Endothelial cell of umbilical vein (primary cell): ENCODE measurements around the gene YWHAE. TPM values are rescaled to one million over a fixed set of nuclear protein-coding genes. Genes with fewer than 3 reads are reported as not detected.

Experiments
- BruUV-seq: library from RNA; stranded (reverse); fragments of 400-500 nt; replicated peaks from 2 replicates; lab custom pipeline; 2021; lab: Mats Ljungman, UMichigan
- CTCF ChIA-PET: fragments of 300-600, 350-600 bp; sonication (Branson Sonifier 250); formaldehyde crosslinking; loops from one replicate; lab custom pipeline; 2021; ENCODE audit warnings: antibody characterized with exemption, inconsistent platforms; lab: Charles Lee
- POLR2A ChIA-PET: fragments of 300-600, 350-600 bp; sonication (Branson Sonifier 250); formaldehyde crosslinking; loops from one replicate; lab custom pipeline; 2021; ENCODE audit warnings: antibody characterized with exemption, inconsistent platforms; lab: Charles Lee
- DNase-seq: peaks from one replicate; pipeline ENCODE4 v3.0.0-alpha.2; 2011; ENCODE audit warnings: low read depth, low spot score
- FAIRE-seq: peaks from 2 replicates; lab custom pipeline; 2011; peaks lifted over from hg19 to GRCh38; lab: Jason Lieb, UNC
- H2AFZ ChIP-seq: 2 replicates; pipeline ENCODE4 v1.6.0; 2012; ENCODE audit warnings: low read depth, low read length, control low read depth, inconsistent platforms
- H3K27ac ChIP-seq: 2 replicates; pipeline ENCODE4 v1.5.1; 2011; ENCODE audit warnings: low read depth, mild to moderate bottlenecking, control low read depth, low read length, moderate library complexity; ENCODE audit not compliant: insufficient read depth
- H3K27me3 ChIP-seq, 2 experiments: 2 replicates each; pipeline versions ENCODE4 v1.6.0 to v1.6.1; 2011; ENCODE audit warnings: low read length in 2 of 2, mixed read lengths in 1 of 2; ENCODE audit not compliant: control insufficient read depth in 2 of 2, insufficient read depth in 2 of 2
- H3K36me3 ChIP-seq, 2 experiments: 2 replicates in 1 of 2; 3 replicates in 1 of 2; pipeline ENCODE4 v1.5.1; 2011; ENCODE audit warnings: low read length in 2 of 2, mild to moderate bottlenecking in 1 of 2, moderate library complexity in 1 of 2; ENCODE audit not compliant: control insufficient read depth in 2 of 2, insufficient read depth in 2 of 2; ENCODE audit errors: extremely low read depth in 1 of 2
- H3K4me1 ChIP-seq: 3 replicates; pipeline ENCODE4 v1.5.1; 2011; ENCODE audit warnings: mild to moderate bottlenecking, low read length; ENCODE audit not compliant: control insufficient read depth, insufficient read depth; ENCODE audit errors: extremely low read depth
- H3K4me2 ChIP-seq: 2 replicates; pipeline ENCODE4 v1.6.1; 2011; ENCODE audit warnings: low read length, control low read depth, mixed read lengths; ENCODE audit not compliant: insufficient read depth
- H3K4me3 ChIP-seq, 3 experiments: fragments of 200-600 bp in 1 of 3; sonication (generic), shearing (Covaris generic) in 1 of 3; replicated peaks in 1 of 3; 2 replicates each; pipeline ENCODE4 v1.5.1; 2011 to 2016; ENCODE audit warnings: control low read depth in 3 of 3, low read length in 3 of 3, mild to moderate bottlenecking in 2 of 3, inconsistent platforms in 1 of 3, low read depth in 1 of 3, moderate library complexity in 1 of 3; ENCODE audit not compliant: insufficient read depth in 1 of 3
- H3K79me2 ChIP-seq: 2 replicates; pipeline ENCODE4 v1.6.0; 2012; ENCODE audit warnings: low read length, inconsistent platforms; ENCODE audit not compliant: control insufficient read depth, insufficient read depth
- H3K9ac ChIP-seq: replicated peaks from 2 replicates; pipeline ENCODE3; 2011; ENCODE audit warnings: low read length, control low read depth; ENCODE audit not compliant: insufficient read depth; ENCODE audit errors: extremely low read depth
- H3K9me1 ChIP-seq: replicated peaks from 3 replicates; pipeline ENCODE4 v1.6.0; 2011; ENCODE audit warnings: mild to moderate bottlenecking, low read length; ENCODE audit not compliant: control insufficient read depth, insufficient read depth; ENCODE audit errors: extremely low read depth
- H3K9me3 ChIP-seq: replicated peaks from 2 replicates; pipeline ENCODE4 v1.5.1; 2012; ENCODE audit warnings: low read length, inconsistent platforms; ENCODE audit not compliant: control insufficient read depth, insufficient read depth
- H4K20me1 ChIP-seq: replicated peaks from 2 replicates; pipeline ENCODE3; 2011; ENCODE audit warnings: mild to moderate bottlenecking, low read length; ENCODE audit not compliant: control insufficient read depth, insufficient read depth; ENCODE audit errors: extremely low read depth
- EZH2 ChIP-seq: IDR thresholded peaks from 2 replicates; pipeline ENCODE4 v1.6.1; 2012; ENCODE audit warnings: borderline replicate concordance, low read depth, mild to moderate bottlenecking, moderate library complexity, low read length, inconsistent platforms; ENCODE audit not compliant: severe bottlenecking
- FOS ChIP-seq: IDR thresholded peaks from 2 replicates; pipeline ENCODE4 v1.6.1; 2011; ENCODE audit warnings: mild to moderate bottlenecking, low read length, moderate library complexity, borderline replicate concordance; ENCODE audit not compliant: insufficient read depth
- GATA2 ChIP-seq: IDR thresholded peaks from 2 replicates; pipeline ENCODE4 v1.7.0; 2011; ENCODE audit warnings: low read depth, mild to moderate bottlenecking, moderate library complexity, mixed read lengths, low read length; ENCODE audit not compliant: insufficient read length, insufficient read depth
- JUN ChIP-seq: IDR thresholded peaks from 2 replicates; pipeline ENCODE4 v1.6.1; 2011; ENCODE audit warnings: borderline replicate concordance, low read depth; ENCODE audit not compliant: insufficient read length, insufficient read depth
- MYC ChIP-seq: IDR thresholded peaks from one replicate; pipeline ENCODE4 v1.6.1; 2011; ENCODE audit warnings: mild to moderate bottlenecking, low read depth, low read length
- POLR2A ChIP-seq: IDR thresholded peaks from 2 replicates; pipeline ENCODE4 v1.6.1; 2012; ENCODE audit warnings: low read depth, mild to moderate bottlenecking, control low read depth, low read length
- POLR2AphosphoS5 ChIP-seq: IDR thresholded peaks from 2 replicates; pipeline ENCODE4 v1.6.1; 2012; ENCODE audit warnings: low read depth, mild to moderate bottlenecking, control low read depth, low read length, moderate library complexity; ENCODE audit not compliant: insufficient read depth
- dilution Hi-C: fragments of 300-500 bp; cut with MboI; formaldehyde crosslinking; loops from one replicate; pipeline ENCODE4 v1.15.0; 2019; ENCODE audit warnings: low sequenced_read_pairs; ENCODE audit not compliant: extremely low pct_ligation_motif_present
- intact Hi-C: fragments of 100-400 bp; cut with micrococcal nuclease; formaldehyde crosslinking; loops from one replicate; pipeline ENCODE4 v1.10.0; 2022
- polyA plus RNA-seq, 4 experiments: library from polyadenylated mRNA; depleted of rRNA in 3 of 4; stranded (reverse) in 3 of 4; unstranded in 1 of 4; fragments of >200 nt; gene quantifications; 2 replicates each; pipeline versions ENCODE4 v1.2.1 to v1.2.3, GENCODE V29; 2011 to 2012; ENCODE audit warnings: missing spikeins in 1 of 4
- total RNA-seq: library from RNA; stranded (reverse); gene quantifications from 2 replicates; pipeline ENCODE4 v1.2.3, GENCODE V29; 2021
- TF ChIP-seq, protein P1 (sequence below): IDR thresholded peaks from 2 replicates; pipeline ENCODE4 v1.6.1; 2011; ENCODE audit not compliant: insufficient read depth, insufficient read length
- TF ChIP-seq, protein P2 (sequence below), 2 donors: IDR thresholded peaks; 1 replicate in 1 of 2; 2 replicates in 1 of 2; pipeline ENCODE4 v1.5.1; 2011; ENCODE audit warnings: low read length in 2 of 2, mild to moderate bottlenecking in 2 of 2, moderate library complexity in 2 of 2, control low read depth in 1 of 2, inconsistent platforms in 1 of 2, low read depth in 1 of 2; ENCODE audit not compliant: insufficient read depth in 1 of 2; ENCODE audit errors: extremely low read depth in 1 of 2

Gene YWHAE
- total and polyA plus RNA-seq, 2 donors (not counting 3 experiments of a cell fraction or from before 2014, with no cell fraction given), result 396 to 819 TPM

DNA sequence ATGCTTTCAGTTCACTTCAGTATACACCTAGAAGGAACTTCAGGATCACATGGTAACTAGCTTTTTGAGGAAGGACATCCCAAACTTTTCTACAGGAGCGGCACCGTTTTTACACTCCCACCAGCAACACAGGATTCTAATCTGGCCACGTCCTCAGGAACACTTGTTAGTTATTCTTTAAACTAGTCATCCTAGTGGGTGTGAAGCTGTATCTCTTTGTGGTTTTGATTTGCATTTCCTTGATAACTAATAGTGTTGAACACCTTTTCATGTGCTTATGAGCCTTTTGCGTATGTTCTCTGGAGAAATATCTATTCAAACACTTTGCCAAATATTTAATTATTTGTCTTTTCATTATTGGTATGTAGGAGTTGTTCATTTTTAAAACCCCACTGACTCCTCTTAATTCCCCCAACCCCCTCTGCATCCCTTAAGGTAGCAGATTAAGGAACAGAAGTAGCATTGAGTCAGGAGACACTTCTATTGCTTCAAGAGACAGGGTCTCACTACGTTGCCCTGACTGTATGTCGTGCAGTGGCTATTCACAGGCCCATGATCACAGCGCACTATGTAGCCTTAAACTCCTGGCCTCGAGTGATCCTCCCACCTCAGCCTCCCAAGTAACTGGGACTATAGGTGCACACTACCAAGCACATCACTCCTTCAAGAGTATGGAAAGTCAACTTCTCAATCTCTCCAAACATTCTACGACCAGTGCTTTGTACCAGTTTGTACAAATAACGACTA is 25.4 kb downstream of the YWHAE start:
- no peaks in the 10 kb centered on the region for H3K9me1 ChIP-seq
- DNase-seq, result no peak
- intact Hi-C loops (no loop called here), dilution Hi-C loops (no loop called here)
- no peak overlapping the region for H3K4me3 ChIP-seq
- no TSS peak for BruUV-seq
- H3K9ac ChIP-seq, result no peak overlapping the region
- H3K4me1 ChIP-seq, result no peaks in the 10 kb centered on the region
- no peak overlapping the region for H3K4me2 ChIP-seq
- H4K20me1 ChIP-seq, result peaks cover 33% of the 10 kb centered on the region
- peaks cover 99% of the 10 kb centered on the region for H3K79me2 ChIP-seq
- H3K9me3 ChIP-seq, result no peaks in the 10 kb centered on the region
- FAIRE-seq, result no peak
- H2AFZ ChIP-seq, result no peak overlapping the region
- peaks cover 2 to 8% of the 10 kb centered on the region in 2 experiments for H3K36me3 ChIP-seq
- POLR2A ChIA-PET, result interaction anchor here (0.5 kb wide), 1 partner anchor 52 kb away, joined by 4 read pairs; no protein-coding TSS in a partner anchor
- no peaks in the 10 kb centered on the region for H3K27me3 ChIP-seq
- H3K27ac ChIP-seq, result no peak overlapping the region
- TF ChIP-seq EZH2 (no peak), POLR2AphosphoS5 (no peak), POLR2A (no peak)
- TF ChIP-seq, protein P1, sequence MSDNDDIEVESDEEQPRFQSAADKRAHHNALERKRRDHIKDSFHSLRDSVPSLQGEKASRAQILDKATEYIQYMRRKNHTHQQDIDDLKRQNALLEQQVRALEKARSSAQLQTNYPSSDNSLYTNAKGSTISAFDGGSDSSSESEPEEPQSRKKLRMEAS, result no peak
- CTCF ChIA-PET, result interaction anchor here (2.0 kb wide), 1 partner anchor 9 kb away, joined by 10 read pairs; no protein-coding TSS in a partner anchor

DNA sequence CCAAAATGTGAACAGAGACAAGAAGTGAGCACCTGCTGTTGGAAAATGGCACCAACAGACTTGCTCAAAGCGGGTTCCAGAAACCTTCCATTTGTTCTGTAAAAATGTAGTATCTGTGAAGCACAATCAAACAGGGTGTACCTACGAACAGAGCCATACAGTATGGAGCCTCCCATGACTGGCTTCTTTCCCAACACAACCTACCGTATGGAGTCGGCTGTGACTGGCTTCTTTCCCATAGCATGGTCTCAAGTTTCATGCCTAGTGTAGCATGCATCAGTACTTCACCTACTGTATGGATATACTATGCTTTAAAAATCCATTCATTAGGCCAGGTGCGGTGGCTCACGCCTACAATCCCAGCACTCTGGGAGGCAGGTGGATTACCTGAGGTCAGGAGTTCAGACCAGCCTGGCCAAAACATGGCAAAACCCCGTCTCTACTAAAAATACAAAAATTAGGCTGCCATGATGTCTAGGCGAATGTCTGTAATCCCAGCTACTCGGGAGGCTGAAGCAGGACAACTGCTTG is 26.2 kb downstream of the YWHAE start:
- no peak overlapping the region for H3K4me3 ChIP-seq
- H3K4me1 ChIP-seq, result no peaks in the 10 kb centered on the region
- no peaks in the 10 kb centered on the region for H3K9me1 ChIP-seq
- FAIRE-seq (no peak), DNase-seq (no peak)
- H3K9me3 ChIP-seq, result no peaks in the 10 kb centered on the region
- H3K27ac ChIP-seq, result no peak overlapping the region
- ChIA-PET POLR2A (no interaction called here), CTCF (interaction anchor here (2.0 kb wide), 1 partner anchor 8 kb away, joined by 10 read pairs; no protein-coding TSS in a partner anchor)
- no peak overlapping the region for H3K4me2 ChIP-seq
- peaks cover 27% of the 10 kb centered on the region for H4K20me1 ChIP-seq
- H3K36me3 ChIP-seq, result peaks cover 2 to 8% of the 10 kb centered on the region in 2 experiments
- no peak overlapping the region for H2AFZ ChIP-seq
- no peaks in the 10 kb centered on the region for H3K27me3 ChIP-seq
- H3K9ac ChIP-seq, result no peak overlapping the region
- H3K79me2 ChIP-seq, result peaks cover 99% of the 10 kb centered on the region
- no TSS peak for BruUV-seq
- dilution Hi-C loops (no loop called here), intact Hi-C loops (no loop called here)
- no peak for TF ChIP-seq MYC
- no peak for TF ChIP-seq FOS
- TF ChIP-seq, protein P1, result no peak
- TF ChIP-seq POLR2A, result no peak
- TF ChIP-seq, protein P2, sequence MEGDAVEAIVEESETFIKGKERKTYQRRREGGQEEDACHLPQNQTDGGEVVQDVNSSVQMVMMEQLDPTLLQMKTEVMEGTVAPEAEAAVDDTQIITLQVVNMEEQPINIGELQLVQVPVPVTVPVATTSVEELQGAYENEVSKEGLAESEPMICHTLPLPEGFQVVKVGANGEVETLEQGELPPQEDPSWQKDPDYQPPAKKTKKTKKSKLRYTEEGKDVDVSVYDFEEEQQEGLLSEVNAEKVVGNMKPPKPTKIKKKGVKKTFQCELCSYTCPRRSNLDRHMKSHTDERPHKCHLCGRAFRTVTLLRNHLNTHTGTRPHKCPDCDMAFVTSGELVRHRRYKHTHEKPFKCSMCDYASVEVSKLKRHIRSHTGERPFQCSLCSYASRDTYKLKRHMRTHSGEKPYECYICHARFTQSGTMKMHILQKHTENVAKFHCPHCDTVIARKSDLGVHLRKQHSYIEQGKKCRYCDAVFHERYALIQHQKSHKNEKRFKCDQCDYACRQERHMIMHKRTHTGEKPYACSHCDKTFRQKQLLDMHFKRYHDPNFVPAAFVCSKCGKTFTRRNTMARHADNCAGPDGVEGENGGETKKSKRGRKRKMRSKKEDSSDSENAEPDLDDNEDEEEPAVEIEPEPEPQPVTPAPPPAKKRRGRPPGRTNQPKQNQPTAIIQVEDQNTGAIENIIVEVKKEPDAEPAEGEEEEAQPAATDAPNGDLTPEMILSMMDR (IDR thresholded peaks at IDR 0.05; ENCODE audit: extremely low read depth in 1 of 2, insufficient read depth in 1 of 2, low read depth in 1 of 2, low read length in 2 of 2), result no peak
- TF ChIP-seq EZH2, result no peak
- no peak for TF ChIP-seq POLR2AphosphoS5
- TF ChIP-seq JUN, result no peak
- no peak for TF ChIP-seq GATA2
